Uterus (tissue), 2 donors: ENCODE measurements around the gene ARL2BP.

Source experiments
- CTCF ChIP-seq, 4 experiments: fragments of 200-600 bp in 2 of 4; fragments of 450-650 bp in 2 of 4; sonication (generic) in 2 of 4; IDR thresholded peaks; one replicate each; pipeline ENCODE4 v1.5.1; 2016 to 2019; ENCODE audit warnings: antibody characterized with exemption in 4 of 4, mild to moderate bottlenecking in 2 of 4, moderate library complexity in 1 of 4
- POLR2A ChIP-seq, 2 donors: fragments of 450-650 bp; IDR thresholded peaks; one replicate each; pipeline ENCODE4 v1.6.1; 2016; ENCODE audit warnings: antibody characterized with exemption in 2 of 2, mild to moderate bottlenecking in 1 of 2, moderate library complexity in 1 of 2

- TF ChIP-seq CTCF (IDR thresholded peaks at IDR 0.05) (no peak), POLR2A (IDR thresholded peaks at IDR 0.05) (no peak)
These were observed 13.3 kb downstream of the ARL2BP start for GRCh38 chr16:57258226-57258909.
